ENCODE data around the gene MTUS2.

GRCh38 chr13:29529754-29530153 is 709.6 kb downstream of the MTUS2 start:
- TF ChIP-seq FOXK2 (IDR thresholded peaks at IDR 0.05) (no peak), ELF4 (IDR thresholded peaks at IDR 0.05) (no peak), SP1 (IDR thresholded peaks at IDR 0.05) (no peak), ZNF384 (IDR thresholded peaks at IDR 0.05) (no peak), BHLHE40 (IDR thresholded peaks at IDR 0.05; ENCODE audit: borderline replicate concordance) (no peak), ARNT (IDR thresholded peaks at IDR 0.05) (no peak)

Data from HEK293T (cell line).